Ovary (tissue), 10 donors: ENCODE measurements around the gene FHIP1B. TPM values are rescaled to one million over a fixed set of nuclear protein-coding genes. Genes with fewer than 3 reads are reported as not detected.
"Not testable (repeated sequence)": the region's sequence is repeated elsewhere in the genome, so short reads cannot be mapped to it uniquely, and the experiment has no call there.

Experiments
- DNase-seq, 5 donors: peaks; one replicate each; pipeline ENCODE4 v3.0.0-alpha.2; 2019 to 2020
- H3K27ac ChIP-seq, 2 donors: fragments of 200-600 bp; one replicate each; pipeline versions ENCODE4 v1.5.1 to v1.8.0; 2019 to 2022
- H3K27me3 ChIP-seq: fragments of 200-600 bp; one replicate; pipeline ENCODE4 v1.8.0; 2022
- H3K36me3 ChIP-seq: fragments of 200-600 bp; sonication (generic); one replicate; pipeline ENCODE4 v1.5.1; 2019
- H3K4me1 ChIP-seq: one replicate; pipeline ENCODE4 v1.8.1; 2013; ENCODE audit warnings: mild to moderate bottlenecking, moderate library complexity; ENCODE audit not compliant: insufficient read depth
- H3K4me3 ChIP-seq: fragments of 200-600 bp; sonication (generic); one replicate; pipeline ENCODE4 v1.5.1; 2017
- H3K9me3 ChIP-seq, 2 donors: fragments of 200-600 bp in 1 of 2; sonication (generic) in 1 of 2; one replicate each; pipeline versions ENCODE4 v1.5.1 to v1.8.1; 2013 to 2019; ENCODE audit warnings: mild to moderate bottlenecking in 1 of 2, moderate library complexity in 1 of 2
- CTCF ChIP-seq, 3 donors: fragments of 450-650 bp in 2 of 3; fragments of 200-600 bp in 1 of 3; IDR thresholded peaks; one replicate each; pipeline versions ENCODE4 v1.5.1 to v1.8.0; 2016 to 2022; ENCODE audit warnings: antibody characterized with exemption in 3 of 3, mild to moderate bottlenecking in 1 of 3
- EP300 ChIP-seq: sonication (generic); formaldehyde crosslinking; IDR thresholded peaks from one replicate; pipeline ENCODE4 v1.6.1; 2017; ENCODE audit warnings: antibody characterized with exemption
- POLR2A ChIP-seq: fragments of 450-650 bp; IDR thresholded peaks from one replicate; pipeline ENCODE4 v1.6.1; 2017; ENCODE audit warnings: antibody characterized with exemption, mild to moderate bottlenecking, moderate library complexity
- WGBS, 3 donors: extraction: QIAGEN DNeasy Blood & Tissue Kit in 1 of 3; methylation state at CpG; one replicate each; pipeline versions ENCODE4 v1.1.5 to v1.1.7; 2013 to 2017; 5-methylcytosine and 5-hydroxymethylcytosine counted together
- intact Hi-C, 4 donors: fragments of 100-400 bp; cut with DNase I; formaldehyde crosslinking; loops; one replicate each; pipeline versions ENCODE4 v1.11.0 to v1.15.1; 2022 to 2023
- long read RNA-seq, 3 donors: library from polyadenylated mRNA in 2 of 3; unstranded in 2 of 3; transcript quantifications; one replicate each; pipeline ENCODE4 v2.0.0 and lab custom pipeline, GENCODE V29; 2021 to 2026
- polyA plus RNA-seq, 2 donors: library from polyadenylated mRNA; stranded (reverse); fragments of 200-250 nt in 1 of 2; fragments of 350-450 nt in 1 of 2; fragmentation: Illumina TruSeq in 1 of 2; extraction: RNeasy Lipid Tissue Mini Kit (QIAGEN cat#74804) in 1 of 2; gene quantifications; one replicate each; pipeline ENCODE4 v1.2.3, GENCODE V29; 2013 to 2014
- total RNA-seq, 7 donors: library from RNA; depleted of rRNA in 2 of 7; stranded (reverse); fragments of >200 nt in 2 of 7; fragmentation: NEBNext Ultra II Directional in 3 of 7; extraction: Animal tissue kit (Norgen Biotek cat#: 25700) in 3 of 7; gene quantifications; one replicate each; pipeline versions ENCODE4 v1.1.0 to v1.2.4, GENCODE V29; 2016 to 2023
- donor health status: DM: no; HTN: no; CAD: no; lungs with moderate emphysema.
- donor health status: DM: no; HTN: no; CAD: no.
- donor health status: Bipolar disorder and iron deficiency.
- donor health status: DM: yes; HTN: yes; CAD: no.
- donor health status: DM: no; HTN: no; CAD: no.
- donor health status: DM: yes; HTN: yes; CAD: no.

The FHIP1B gene
- 10 to 100 TPM; 26.9 to 59.1 (median 35.7) TPM for total RNA-seq
- 10 to 100 TPM; 15.9 to 43.8 TPM for polyA plus RNA-seq
- long read RNA-seq, donor 1, partial matches to known transcripts, result 8 of 16 reads
- long read RNA-seq, donor 1, other reads (novel, unspliced or antisense), result 2 of 16 reads
- long read RNA-seq, donor 2, partial matches to known transcripts, result 6 of 18 reads
- long read RNA-seq, donor 2, other reads (novel, unspliced or antisense), result 0 of 18 reads
- long read RNA-seq, donor 3, transcript FAM160A2-202 (12 exons, 3,354 nt), result major isoform, 20 of 33 reads
- long read RNA-seq, donor 3, partial matches to known transcripts, result 4 of 33 reads
- long read RNA-seq, donor 3, other reads (novel, unspliced or antisense), result 7 of 33 reads

- intact Hi-C loops, result loop anchor here in 2 of 4 donors (5.0 to 10.0 kb wide), 3 partner anchors 90 to 373 kb away; partner anchors contain the start of genes CAVIN3 (in 1 of the 2) and TRIM3 (in 1 of the 2)
- DNase-seq, result peak; percentile 99 to 100 (median 99)
- TF ChIP-seq EP300, result no peak
- TF ChIP-seq CTCF (IDR thresholded peaks at IDR 0.05), result no peak
- peak; percentile 61 for TF ChIP-seq POLR2A
- no peaks in the 10 kb centered on the region for H3K36me3 ChIP-seq
- peak within 1 kb of the TSS; percentile 88 for H3K4me3 ChIP-seq
- H3K27me3 ChIP-seq, result no peaks in the 10 kb centered on the region
- peaks cover 4% of the 10 kb centered on the region for H3K4me1 ChIP-seq
- WGBS, 3 donors, result 0 to 1% (median 0%) methylated on average over 62 of the region's 62 CpGs
- no peaks in the 10 kb centered on the region for H3K9me3 ChIP-seq
- H3K27ac ChIP-seq, result peak within 1 kb of the TSS; percentile 53 to 82
Measured at GRCh38 chr11:6234387-6235107, at the start of gene FHIP1B. Gene FHIP1B, minus strand, starts transcription at chr11:6234636. Its CDS starts 10,120 bp downstream, at chr11:6224516.

GRCh38 chr11:6283453-6284023 lies 49.1 kb upstream of the FHIP1B start:
- WGBS, 3 donors, result 76 to 79% (median 76%) methylated on average over 4 of the region's 4 CpGs
- H3K4me3 ChIP-seq, result no peak overlapping the region
- no peak overlapping the region for H3K27ac ChIP-seq
- no peaks in the 10 kb centered on the region for H3K9me3 ChIP-seq
- no peaks in the 10 kb centered on the region for H3K27me3 ChIP-seq
- DNase-seq, result no peak
- TF ChIP-seq CTCF (IDR thresholded peaks at IDR 0.05), result no peak
- no peak for TF ChIP-seq EP300
- no peak for TF ChIP-seq POLR2A
- H3K4me1 ChIP-seq, result no peaks in the 10 kb centered on the region
- intact Hi-C loops, result no loop called here
- H3K36me3 ChIP-seq, result no peaks in the 10 kb centered on the region

- H3K9me3 ChIP-seq, intact Hi-C loops, H3K36me3 ChIP-seq, H3K27me3 ChIP-seq, H3K4me3 ChIP-seq, H3K4me1 ChIP-seq, DNase-seq, H3K27ac ChIP-seq: not testable (repeated sequence)
- 41 to 50% (median 49%) methylated on average over 7 of the region's 7 CpGs for WGBS, 3 donors
Measured at GRCh38 chr11:6280809-6281208, 46.4 kb upstream of the FHIP1B start.

GRCh38 chr11:6273188-6273587 lies 38.8 kb upstream of the FHIP1B start:
- no peak overlapping the region for H3K27ac ChIP-seq
- H3K4me3 ChIP-seq, result no peak overlapping the region
- no peak for DNase-seq
- no peaks in the 10 kb centered on the region for H3K36me3 ChIP-seq
- no peak for TF ChIP-seq EP300
- no peak for TF ChIP-seq POLR2A
- no peak for TF ChIP-seq CTCF (IDR thresholded peaks at IDR 0.05)
- no peaks in the 10 kb centered on the region for H3K27me3 ChIP-seq
- peaks cover 2% of the 10 kb centered on the region for H3K4me1 ChIP-seq
- H3K9me3 ChIP-seq, result no peaks in the 10 kb centered on the region
- 41 to 45% (median 41%) methylated on average over 4 of the region's 4 CpGs for WGBS, 3 donors
- intact Hi-C loops, result no loop called here
